ENCODE results near the gene SUSD6. TPM values are rescaled to one million over a fixed set of nuclear protein-coding genes. Genes with fewer than 3 reads are reported as not detected.

The SUSD6 gene
- polyA plus RNA-seq, 1 of the 3 experiments (the other 2 are of a cell fraction): 8.5 TPM

GRCh38 chr14:69625299-69626131, 14.1 kb downstream of the SUSD6 start:
- Histone ChIP-seq H4K20me1 (ENCODE audit: insufficient read depth) (peaks cover 13% of the 10 kb centered on the region; the same call in 1 of the 2 replicates), H3F3A (replicated peaks; ENCODE audit: insufficient read depth) (no peaks in the 10 kb centered on the region), H3K9me3 (no peaks in the 10 kb centered on the region), H3K4me3 (ENCODE audit: low read depth in 2 of 2, low read length in 1 of 2) (no peak overlapping the region), H3K9me2 (no peaks in the 10 kb centered on the region), H3K4me1 (ENCODE audit: control insufficient read depth in 1 of 2, insufficient read depth in 2 of 2, low read depth in 1 of 2, low read length in 1 of 2) (peaks cover 5 to 20% of the 10 kb centered on the region in 2 experiments; a peak in 1 of 4 replicates), H3K9ac (no peak overlapping the region), H3K27ac (ENCODE audit: low read depth in 2 of 2, low read length in 1 of 2) (no peak overlapping the region), H3K79me2 (ENCODE audit: insufficient read depth) (peaks cover 44% of the 10 kb centered on the region), H3K36me3 (replicated peaks in 1 of 2; ENCODE audit: control insufficient read depth in 1 of 2, insufficient read depth in 2 of 2, low read length in 1 of 2) (no peaks in the 10 kb centered on the region), H3K27me3 (ENCODE audit: insufficient read depth) (no peaks in the 10 kb centered on the region), H3K4me2 (no peak overlapping the region), H2AFZ (ENCODE audit: low read depth) (no peak overlapping the region)
- CTCF ChIA-PET: interaction anchor here (2.3 kb wide), 1 partner anchor 102 kb away, joined by 7 read pairs; no protein-coding TSS in a partner anchor
- POLR2A ChIA-PET: no interaction called here
- TF ChIP-seq ZBTB33 (IDR thresholded peaks at IDR 0.05; ENCODE audit: borderline replicate concordance, low read depth) (no peak), REST (IDR thresholded peaks at IDR 0.05; ENCODE audit: low read depth, low read length) (no peak), RFX5 (IDR thresholded peaks at IDR 0.05; ENCODE audit: low read length) (no peak), YY1 (IDR thresholded peaks at IDR 0.05; ENCODE audit: low read depth) (no peak), RCOR1 (IDR thresholded peaks at IDR 0.05; ENCODE audit: low read length) (no peak), GATA2 (CRISPR knock-in tag; IDR thresholded peaks at IDR 0.05) (no peak), RXRA (IDR thresholded peaks at IDR 0.05; ENCODE audit: borderline replicate concordance, low read depth) (no peak), ELF1 (IDR thresholded peaks at IDR 0.05) (no peak), TEAD4 (IDR thresholded peaks at IDR 0.05; ENCODE audit: borderline replicate concordance, insufficient read depth) (no peak), CHD2 (IDR thresholded peaks at IDR 0.05; ENCODE audit: low read length, partially characterized antibody) (no peak), SMC3 (IDR thresholded peaks at IDR 0.05; ENCODE audit: low read depth, low read length) (no peak), FOSL2 (IDR thresholded peaks at IDR 0.05; ENCODE audit: borderline replicate concordance, low read depth) (no peak)
- no peak for DNase-seq
- WGBS (ENCODE audit: low lambda C conversion rate): 81% methylated on average over 11 of the region's 11 CpGs
